Measurements from ENCODE around the gene PI4KA. TPM values are rescaled to one million over a fixed set of nuclear protein-coding genes. Genes with fewer than 3 reads are reported as not detected.

The PI4KA gene
- total RNA-seq, 3 donors from 2014 or later (not counting 1 experiment from before 2014, with no cell fraction given) = 208 to 233 (median 215) TPM

GRCh38 chr22:20659920-20660319 lies 198.7 kb downstream of the PI4KA start:
- TF ChIP-seq, protein P1, sequence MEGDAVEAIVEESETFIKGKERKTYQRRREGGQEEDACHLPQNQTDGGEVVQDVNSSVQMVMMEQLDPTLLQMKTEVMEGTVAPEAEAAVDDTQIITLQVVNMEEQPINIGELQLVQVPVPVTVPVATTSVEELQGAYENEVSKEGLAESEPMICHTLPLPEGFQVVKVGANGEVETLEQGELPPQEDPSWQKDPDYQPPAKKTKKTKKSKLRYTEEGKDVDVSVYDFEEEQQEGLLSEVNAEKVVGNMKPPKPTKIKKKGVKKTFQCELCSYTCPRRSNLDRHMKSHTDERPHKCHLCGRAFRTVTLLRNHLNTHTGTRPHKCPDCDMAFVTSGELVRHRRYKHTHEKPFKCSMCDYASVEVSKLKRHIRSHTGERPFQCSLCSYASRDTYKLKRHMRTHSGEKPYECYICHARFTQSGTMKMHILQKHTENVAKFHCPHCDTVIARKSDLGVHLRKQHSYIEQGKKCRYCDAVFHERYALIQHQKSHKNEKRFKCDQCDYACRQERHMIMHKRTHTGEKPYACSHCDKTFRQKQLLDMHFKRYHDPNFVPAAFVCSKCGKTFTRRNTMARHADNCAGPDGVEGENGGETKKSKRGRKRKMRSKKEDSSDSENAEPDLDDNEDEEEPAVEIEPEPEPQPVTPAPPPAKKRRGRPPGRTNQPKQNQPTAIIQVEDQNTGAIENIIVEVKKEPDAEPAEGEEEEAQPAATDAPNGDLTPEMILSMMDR (IDR thresholded peaks at IDR 0.05) = no peak
- 88% methylated on average over 1 of the region's 2 CpGs for WGBS (ENCODE audit: insufficient coverage)
- no peak overlapping the region for H3K27ac ChIP-seq (ENCODE audit: low read length)
- Mint-ChIP-seq H3K4me3 (no peak overlapping the region), H3K4me1 (peaks cover 0 to 8% of the 10 kb centered on the region in 2 donors), H3K27me3 (ENCODE audit: low read depth in 2 of 2) (peaks cover 27 to 67% of the 10 kb centered on the region in 2 donors), H3K36me3 (peaks cover 15% of the 10 kb centered on the region), H3K9me3 (peaks cover 4 to 6% of the 10 kb centered on the region in 2 donors), H3K27ac (no peak overlapping the region)
- no peaks in the 10 kb centered on the region for H3K4me1 ChIP-seq (ENCODE audit: control insufficient read depth, insufficient read depth, low read length)
- no peak for DNase-seq
- peaks cover 5% of the 10 kb centered on the region for H3K27me3 ChIP-seq (ENCODE audit: control insufficient read depth, insufficient read depth, low read length)
- peaks cover 6% of the 10 kb centered on the region for H3K9me3 ChIP-seq (ENCODE audit: control insufficient read depth, insufficient read depth, low read length)
- H3K36me3 ChIP-seq (ENCODE audit: control insufficient read depth, insufficient read depth, low read length) = no peaks in the 10 kb centered on the region
- no peak overlapping the region for H3K4me3 ChIP-seq (ENCODE audit: low read length)
- intact Hi-C loops (cut with micrococcal nuclease) = no loop called here
- ATAC-seq = no peak

DNA sequence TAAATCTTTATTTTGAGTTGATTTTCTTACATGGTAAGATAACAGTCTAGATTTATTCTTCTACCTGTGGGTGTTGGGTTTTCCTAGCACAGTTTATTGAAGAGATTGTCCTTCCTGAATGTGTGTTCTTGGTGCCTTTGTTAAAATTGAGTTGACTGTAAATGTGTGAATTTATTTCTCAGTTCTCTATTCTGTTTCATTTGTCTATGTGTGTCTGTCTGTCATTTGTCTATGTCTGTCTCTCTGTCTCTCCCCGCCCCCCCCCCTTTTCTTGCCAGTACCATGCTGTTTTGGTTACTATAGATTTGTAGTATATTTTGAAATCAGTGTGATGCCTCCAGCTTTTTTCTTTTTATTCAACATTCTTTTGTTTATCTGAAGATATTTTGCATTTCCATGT lies 199.4 kb downstream of the PI4KA start:
- no peak overlapping the region for H3K27ac Mint-ChIP-seq
- H3K27me3 Mint-ChIP-seq (ENCODE audit: low read depth in 2 of 2) = peaks cover 27 to 67% of the 10 kb centered on the region in 2 donors
- intact Hi-C loops (cut with micrococcal nuclease) = no loop called here
- peaks cover 4 to 6% of the 10 kb centered on the region in 2 donors for H3K9me3 Mint-ChIP-seq
- TF ChIP-seq, protein P1 (IDR thresholded peaks at IDR 0.05) = no peak
- H3K4me1 Mint-ChIP-seq = peaks cover 0 to 8% of the 10 kb centered on the region in 2 donors
- H3K36me3 Mint-ChIP-seq = peaks cover 15% of the 10 kb centered on the region
- ATAC-seq (no peak), DNase-seq (no peak)
- Histone ChIP-seq H3K4me3 (ENCODE audit: low read length) (no peak overlapping the region), H3K36me3 (ENCODE audit: control insufficient read depth, insufficient read depth, low read length) (no peaks in the 10 kb centered on the region), H3K27me3 (ENCODE audit: control insufficient read depth, insufficient read depth, low read length) (peaks cover 5% of the 10 kb centered on the region), H3K27ac (ENCODE audit: low read length) (no peak overlapping the region), H3K4me1 (ENCODE audit: control insufficient read depth, insufficient read depth, low read length) (no peaks in the 10 kb centered on the region), H3K9me3 (ENCODE audit: control insufficient read depth, insufficient read depth, low read length) (peaks cover 6% of the 10 kb centered on the region)
- no peak overlapping the region for H3K4me3 Mint-ChIP-seq
- no CpG with 5 or more reads among the region's 1 CpG for WGBS (ENCODE audit: insufficient coverage)

DNA sequence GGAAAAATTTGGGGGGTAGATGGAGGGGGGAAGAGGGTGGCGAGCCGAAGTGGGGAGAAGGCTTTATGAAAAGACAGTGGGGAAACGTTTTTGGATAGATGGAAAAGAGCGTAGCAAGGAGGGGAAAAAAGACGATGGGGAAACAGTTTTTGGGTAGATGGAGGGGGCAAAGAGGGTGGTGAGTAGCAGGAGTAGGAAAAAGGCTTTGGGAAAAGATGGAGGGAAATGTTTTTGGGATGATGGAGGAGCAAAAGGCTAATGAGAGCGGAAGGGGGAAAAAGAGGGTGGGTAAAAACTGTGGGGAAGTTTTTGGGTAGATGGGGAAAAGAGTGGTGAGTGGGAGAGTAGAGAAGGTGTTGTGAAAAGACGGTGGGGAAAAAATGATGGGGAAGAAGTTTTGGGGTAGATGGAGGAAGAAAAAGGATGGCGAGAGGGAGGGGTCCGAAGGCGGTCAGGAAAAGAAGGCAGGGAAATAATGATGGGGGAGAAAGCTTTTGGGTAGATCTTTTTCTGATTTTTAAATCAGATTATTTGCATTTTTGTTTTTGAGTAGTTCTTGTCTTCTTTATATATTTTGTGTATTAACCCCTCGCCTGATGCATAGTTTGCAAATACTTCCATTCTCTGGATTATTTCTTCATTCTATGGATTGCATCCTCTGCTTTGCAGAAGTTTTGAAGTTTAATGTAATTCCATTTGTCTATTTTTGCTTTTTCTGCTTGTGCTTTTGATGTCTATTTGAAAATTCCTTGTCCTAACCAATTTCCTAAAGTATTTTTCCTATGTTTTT lies 200.0 kb downstream of the PI4KA start:
- ATAC-seq (no peak), DNase-seq (no peak)
- peaks cover 14% of the 10 kb centered on the region for H3K36me3 Mint-ChIP-seq
- H3K27ac Mint-ChIP-seq = no peak overlapping the region
- peaks cover 4% of the 10 kb centered on the region for H3K9me3 ChIP-seq (ENCODE audit: control insufficient read depth, insufficient read depth, low read length)
- peaks cover 27 to 66% of the 10 kb centered on the region in 2 donors for H3K27me3 Mint-ChIP-seq (ENCODE audit: low read depth in 2 of 2)
- H3K4me3 Mint-ChIP-seq = no peak overlapping the region
- no peak overlapping the region for H3K4me3 ChIP-seq (ENCODE audit: low read length)
- H3K4me1 Mint-ChIP-seq = peaks cover 0 to 8% of the 10 kb centered on the region in 2 donors
- 84% methylated on average over 10 of the region's 11 CpGs for WGBS (ENCODE audit: insufficient coverage)
- H3K36me3 ChIP-seq (ENCODE audit: control insufficient read depth, insufficient read depth, low read length) = no peaks in the 10 kb centered on the region
- intact Hi-C loops (cut with micrococcal nuclease) = no loop called here
- H3K27ac ChIP-seq (ENCODE audit: low read length) = no peak overlapping the region
- no peaks in the 10 kb centered on the region for H3K4me1 ChIP-seq (ENCODE audit: control insufficient read depth, insufficient read depth, low read length)
- TF ChIP-seq, protein P1 (IDR thresholded peaks at IDR 0.05) = no peak
- peaks cover 4 to 6% of the 10 kb centered on the region in 2 donors for H3K9me3 Mint-ChIP-seq
- peaks cover 4% of the 10 kb centered on the region for H3K27me3 ChIP-seq (ENCODE audit: control insufficient read depth, insufficient read depth, low read length)

Data from natural killer cell (primary cell).